Astrocyte of the spinal cord (primary cell): ENCODE data around the gene FRMPD4.

Experiments used
- DNase-seq: peaks from one replicate; pipeline ENCODE4 v3.0.0; 2011; ENCODE audit warnings: low read depth, low spot score
- H3K4me3 ChIP-seq: 2 replicates; pipeline ENCODE4 v1.5.1; 2011; ENCODE audit warnings: low read depth, mild to moderate bottlenecking, low read length, moderate library complexity
- CTCF ChIP-seq: IDR thresholded peaks from 2 replicates; pipeline ENCODE4 v1.5.1; 2012; ENCODE audit warnings: low read depth, mild to moderate bottlenecking, low read length, inconsistent platforms
- in situ Hi-C: cut with HindIII; loops from 2 replicates; pipeline ENCODE4 v1.10.0; 2017; ENCODE audit warnings: low sequenced_read_pairs

The FRMPD4 gene

GRCh38 chrX:12227412-12228041 is 89.3 kb downstream of the FRMPD4 start:
- in situ Hi-C loops: no loop called here
- no peak for DNase-seq
- no peak for TF ChIP-seq CTCF
- no peak overlapping the region for H3K4me3 ChIP-seq

- DNase-seq: no peak
- in situ Hi-C loops: no loop called here
- no peak overlapping the region for H3K4me3 ChIP-seq
- TF ChIP-seq CTCF: no peak
These were observed 90.6 kb downstream of the FRMPD4 start for GRCh38 chrX:12228862-12229261.

- in situ Hi-C loops: no loop called here
- DNase-seq: no peak
- no peak overlapping the region for H3K4me3 ChIP-seq
- no peak for TF ChIP-seq CTCF
These were observed 91.7 kb downstream of the FRMPD4 start for GRCh38 chrX:12229986-12230385.

GRCh38 chrX:12234534-12235329 is 96.5 kb downstream of the FRMPD4 start:
- no peak for DNase-seq

GRCh38 chrX:12236156-12236555 is 97.9 kb downstream of the FRMPD4 start:
- TF ChIP-seq CTCF: no peak
- H3K4me3 ChIP-seq: no peak overlapping the region
- in situ Hi-C loops: no loop called here
- no peak for DNase-seq

More at GRCh38 chrX:12234534-12235329, 96.5 kb downstream of the FRMPD4 start:
- TF ChIP-seq CTCF: no peak
- in situ Hi-C loops: no loop called here
- no peak overlapping the region for H3K4me3 ChIP-seq

GRCh38 chrX:12237131-12237530 is 98.9 kb downstream of the FRMPD4 start:
- DNase-seq: no peak
- no peak for TF ChIP-seq CTCF
- H3K4me3 ChIP-seq: no peak overlapping the region
- in situ Hi-C loops: no loop called here
